SW 1271 (cell line): ENCODE data around the gene RBM19.
A peak's percentile ranks its signal among the peaks of the same experiment; 100 is the strongest.

Source experiments
- DNase-seq, 2 experiments: peaks; one replicate each; lab custom pipeline; 2025; lab: John Stamatoyannopoulos, UW

The RBM19 gene

DNA sequence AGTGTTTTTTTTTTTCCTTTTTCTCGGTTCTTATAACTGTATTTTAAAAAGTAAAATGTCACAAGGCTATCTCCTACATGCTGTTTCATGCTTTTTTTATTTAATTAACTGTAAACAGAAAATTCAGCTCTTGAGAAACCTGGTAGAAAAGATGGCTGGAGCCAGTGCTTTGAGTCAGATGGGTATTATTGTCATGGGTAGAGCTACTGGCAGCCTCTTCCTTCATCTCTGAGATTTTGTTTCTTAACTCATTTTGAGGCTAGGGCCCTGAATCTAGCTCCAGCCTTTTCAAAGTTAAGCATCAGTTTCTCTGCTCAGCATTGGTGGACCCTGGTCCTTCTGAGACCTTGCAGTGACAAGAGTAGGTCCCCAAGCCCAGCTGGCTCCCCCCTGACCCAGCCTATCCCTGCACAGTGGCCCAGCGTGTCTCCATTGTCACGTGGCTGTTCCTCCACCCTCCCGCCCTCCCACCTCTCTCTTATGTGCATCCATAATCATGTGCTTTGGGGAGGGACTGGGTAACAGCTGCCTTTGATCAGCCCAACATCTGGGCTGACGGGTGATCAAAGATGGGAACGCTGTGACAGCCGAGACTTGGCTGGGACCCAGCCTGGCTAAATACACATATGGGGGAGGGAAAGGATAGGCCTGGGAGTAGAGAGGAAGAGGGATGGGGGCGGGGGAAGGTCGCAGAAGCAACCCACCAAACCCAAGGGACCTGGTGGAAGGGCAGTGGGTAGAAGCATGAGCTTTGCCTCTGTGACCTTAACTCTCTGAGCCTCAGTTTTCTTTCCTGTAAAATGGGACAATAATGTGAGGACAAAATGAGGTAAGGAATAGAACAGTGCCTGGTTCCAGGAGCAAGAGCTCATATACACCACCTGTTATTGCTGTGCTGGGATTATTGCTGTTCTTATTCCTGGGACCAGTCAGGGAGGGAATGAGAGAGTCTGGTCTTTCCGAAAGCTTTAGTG is 24.4 kb upstream of the RBM19 start:
- DNase-seq, result no peak

DNA sequence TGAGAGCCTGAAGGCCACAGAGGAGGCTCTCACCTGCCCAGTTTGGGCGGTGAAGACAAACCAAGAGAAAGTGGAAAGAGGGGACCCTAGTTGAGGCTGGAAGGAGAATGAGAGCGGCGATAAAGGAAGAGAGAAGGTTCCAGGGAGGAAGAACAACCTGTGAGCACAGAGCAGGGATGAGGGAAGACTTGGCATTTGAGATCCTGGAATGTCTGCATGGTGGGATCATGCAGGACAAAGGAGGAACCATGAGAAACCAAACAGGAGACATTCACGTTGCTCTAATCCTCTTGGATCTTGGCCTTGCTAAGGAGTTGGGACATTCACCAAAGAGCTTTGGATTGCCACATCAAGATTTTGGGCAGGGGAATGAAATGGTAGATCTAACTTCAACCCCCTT is 22.9 kb upstream of the RBM19 start:
- no peak for DNase-seq

DNA sequence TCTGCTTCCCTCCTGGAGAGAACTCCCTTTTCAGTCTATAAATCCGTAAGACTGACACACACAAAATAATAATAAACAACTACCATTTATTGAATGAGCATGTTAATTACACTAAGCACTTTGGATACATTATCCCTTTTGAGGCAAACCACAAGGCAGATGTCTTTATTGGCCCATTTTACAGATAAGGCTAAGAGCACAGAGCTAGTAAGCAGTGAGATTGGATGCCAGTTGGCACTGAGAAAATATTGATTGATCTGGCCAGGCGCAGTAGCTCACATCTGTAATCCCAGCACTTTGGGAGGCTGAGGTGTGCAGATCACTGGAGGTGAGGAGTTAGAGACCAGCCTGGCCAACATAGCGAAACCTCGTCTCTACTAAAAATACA is 21.9 kb upstream of the RBM19 start:
- no peak for DNase-seq

DNA sequence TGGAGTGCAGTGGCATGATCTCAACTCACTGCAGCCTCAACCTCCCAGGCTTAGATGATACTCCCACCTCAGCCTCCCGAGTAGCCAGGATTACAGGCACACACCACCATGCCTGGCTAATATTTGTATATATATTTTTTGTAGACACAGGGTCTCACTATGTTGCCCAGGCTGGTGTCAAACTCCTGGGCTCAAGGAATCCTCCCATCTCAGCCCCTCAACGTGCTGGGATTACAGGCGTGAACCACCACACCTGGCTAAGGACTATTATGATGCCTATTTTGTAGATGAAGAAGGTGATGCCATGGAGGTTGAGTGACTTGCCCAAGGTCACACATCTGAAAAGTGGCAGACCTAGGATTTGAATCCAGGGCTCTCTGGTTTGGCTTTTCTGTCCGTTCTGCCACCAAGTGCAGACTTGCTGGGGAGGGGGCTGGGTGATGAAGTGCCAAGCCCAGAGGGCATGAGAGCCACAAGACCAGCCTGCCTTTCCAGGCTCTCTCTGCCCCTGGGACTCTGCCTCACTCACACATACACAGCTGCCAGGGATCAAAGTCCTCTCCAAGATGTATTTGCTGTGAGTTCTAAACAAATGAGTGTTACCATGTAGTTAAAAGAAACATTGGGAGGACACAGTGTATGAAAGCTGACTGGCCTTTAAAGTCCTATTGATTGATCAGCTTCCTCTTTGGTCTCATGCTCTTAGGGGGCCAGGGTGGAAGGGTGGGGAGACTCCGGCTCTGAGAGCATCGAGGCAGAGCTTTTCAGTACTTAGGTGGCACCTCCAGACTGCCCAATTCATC is 21.3 kb upstream of the RBM19 start:
- DNase-seq, result no peak

DNA sequence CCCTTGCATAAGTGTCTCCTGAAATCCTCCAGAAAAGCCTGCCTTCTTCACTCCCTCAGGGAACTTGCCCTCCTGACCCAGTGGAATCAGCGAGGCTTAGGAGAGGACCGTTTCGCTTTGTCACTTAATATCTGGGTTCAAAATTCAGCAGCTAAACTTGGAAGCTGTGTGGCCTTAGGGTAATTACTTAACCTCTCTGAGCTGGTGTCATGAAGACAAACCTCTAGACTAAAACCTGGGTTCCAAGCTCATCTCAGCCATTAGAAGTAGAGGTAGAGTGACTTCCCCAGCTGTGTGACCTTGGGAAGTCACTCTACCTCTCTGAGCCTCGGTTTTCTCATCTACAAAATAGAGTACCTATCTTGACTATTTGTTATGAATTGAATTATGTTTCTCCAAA is 18.3 kb upstream of the RBM19 start:
- DNase-seq, result no peak

DNA sequence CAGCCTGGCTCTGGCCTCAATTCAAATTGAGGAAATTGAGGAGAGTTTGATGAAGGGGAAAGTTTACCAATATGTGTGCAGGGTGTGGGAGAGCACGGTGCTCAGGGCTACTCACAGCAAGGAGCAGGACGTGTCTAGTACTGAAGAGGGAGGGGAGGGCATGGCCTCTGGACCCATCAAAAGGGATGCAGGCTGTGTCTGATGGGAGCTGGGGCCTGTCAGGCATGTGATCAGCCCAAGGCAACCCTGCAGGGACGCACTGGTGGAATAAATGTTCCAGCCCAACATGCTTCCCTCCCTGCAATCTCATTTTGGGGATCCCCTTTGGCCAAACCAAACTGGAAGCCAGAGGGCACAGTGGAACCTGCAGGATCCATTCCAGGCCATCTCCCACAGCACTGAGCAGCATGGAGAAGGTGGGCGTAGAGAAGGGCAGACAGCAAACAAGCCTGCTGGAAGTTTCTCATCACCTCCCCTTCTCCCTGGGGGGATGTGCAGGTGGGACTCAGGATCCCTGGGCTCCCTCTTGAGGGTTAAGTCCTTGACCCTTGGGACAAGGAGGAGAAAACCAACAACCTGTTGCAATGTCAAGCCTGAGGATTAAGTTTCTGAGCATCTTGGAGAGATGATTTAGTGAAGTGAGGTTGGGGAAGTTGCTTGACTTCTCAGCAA is 17.8 kb upstream of the RBM19 start:
- DNase-seq, result no peak

DNA sequence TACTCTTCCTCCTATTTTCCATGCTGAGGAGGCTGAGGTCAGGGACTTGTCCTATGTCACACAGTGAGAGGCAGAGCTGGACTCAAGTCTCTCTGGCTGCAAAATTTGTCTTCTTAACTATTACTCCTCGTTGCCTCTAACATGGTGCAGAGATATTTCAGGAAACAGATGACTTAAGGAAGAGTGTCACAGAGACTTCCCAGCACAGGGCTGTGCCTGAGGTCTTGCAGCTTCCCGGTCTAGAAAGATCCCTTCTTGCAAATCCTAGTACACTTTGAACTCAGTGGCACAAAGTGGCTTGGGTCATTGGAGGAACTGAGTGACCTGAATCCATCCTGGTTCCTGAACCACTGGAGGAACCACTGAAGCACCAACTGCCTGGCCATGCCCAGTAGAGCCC is 17.1 kb upstream of the RBM19 start:
- DNase-seq, result no peak

DNA sequence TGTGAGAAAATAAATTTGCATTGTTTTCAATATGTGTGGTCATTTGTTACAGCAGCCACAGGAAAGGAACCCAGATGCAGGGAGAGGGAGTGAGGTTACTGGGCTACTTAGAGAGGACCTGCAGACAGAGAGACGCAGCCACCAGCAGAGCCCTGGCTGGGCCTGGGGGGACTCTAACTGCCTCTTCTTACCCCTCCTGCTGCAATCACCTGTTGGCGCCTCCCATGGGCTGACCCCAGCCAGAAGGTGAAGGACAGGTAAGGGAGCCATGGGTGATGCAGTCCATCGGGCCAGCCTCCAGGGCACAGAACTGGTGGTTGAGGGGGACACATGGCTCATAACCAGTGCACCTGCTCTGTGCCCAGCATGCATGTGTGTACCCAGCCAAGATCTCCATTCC is 15.8 kb upstream of the RBM19 start:
- no peak for DNase-seq

DNA sequence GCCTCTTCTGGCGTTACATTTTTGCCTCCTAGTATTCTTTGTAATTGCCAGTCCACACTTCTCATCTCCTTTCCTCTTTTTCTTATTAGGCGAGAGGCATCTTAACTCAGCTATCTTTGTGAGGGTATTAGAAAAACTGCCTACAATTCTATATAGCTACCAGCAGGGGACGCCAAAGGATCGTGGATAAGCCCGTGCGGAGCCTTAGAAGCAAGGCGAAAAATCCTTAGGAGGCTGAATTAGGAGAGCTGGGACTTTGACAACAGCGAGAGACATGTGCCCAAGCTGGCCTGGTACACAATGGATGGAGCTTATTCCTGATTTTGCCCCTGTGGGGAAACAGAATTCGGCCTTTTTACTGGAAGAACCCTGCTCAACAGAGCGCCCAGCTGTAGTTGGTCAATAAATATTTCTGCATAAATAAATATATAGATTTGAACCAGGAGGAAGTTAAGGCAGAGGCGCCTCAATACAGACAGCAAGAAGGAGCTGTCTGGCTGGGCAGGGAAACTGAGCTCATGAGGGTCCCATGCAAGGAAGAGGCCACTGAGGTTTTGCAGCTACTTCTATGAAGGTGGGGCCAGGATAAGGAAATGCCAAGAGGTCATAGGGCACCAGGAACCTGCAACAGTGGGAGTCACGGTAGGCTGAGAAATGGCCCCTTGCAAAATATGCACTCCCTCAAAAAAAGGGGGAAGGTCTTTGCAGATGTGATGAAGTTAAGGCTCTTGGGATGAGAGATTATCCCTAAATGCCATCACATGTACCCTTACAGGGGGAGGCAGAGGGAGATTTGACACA is 14.6 kb upstream of the RBM19 start:
- peak; percentile 16 to 72 for DNase-seq

DNA sequence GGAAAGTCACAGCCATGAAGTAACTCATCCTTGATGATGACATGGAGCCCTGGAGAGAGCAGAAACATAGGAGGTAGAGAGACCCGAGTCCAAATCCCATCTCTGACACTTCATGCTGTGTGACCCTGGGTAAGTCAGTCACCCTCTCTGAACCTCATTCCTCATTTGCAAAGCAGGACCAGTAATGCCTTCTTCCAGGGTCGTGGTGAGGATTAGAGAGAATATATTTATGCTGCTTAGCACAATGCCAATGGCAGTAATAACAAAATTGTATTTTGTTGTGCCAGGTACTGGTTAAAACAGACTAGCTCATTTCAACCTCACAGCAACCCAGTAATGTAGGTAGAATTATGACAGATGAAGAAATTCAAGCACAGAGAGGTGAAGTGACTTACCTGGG is 13.9 kb upstream of the RBM19 start:
- DNase-seq, result no peak

DNA sequence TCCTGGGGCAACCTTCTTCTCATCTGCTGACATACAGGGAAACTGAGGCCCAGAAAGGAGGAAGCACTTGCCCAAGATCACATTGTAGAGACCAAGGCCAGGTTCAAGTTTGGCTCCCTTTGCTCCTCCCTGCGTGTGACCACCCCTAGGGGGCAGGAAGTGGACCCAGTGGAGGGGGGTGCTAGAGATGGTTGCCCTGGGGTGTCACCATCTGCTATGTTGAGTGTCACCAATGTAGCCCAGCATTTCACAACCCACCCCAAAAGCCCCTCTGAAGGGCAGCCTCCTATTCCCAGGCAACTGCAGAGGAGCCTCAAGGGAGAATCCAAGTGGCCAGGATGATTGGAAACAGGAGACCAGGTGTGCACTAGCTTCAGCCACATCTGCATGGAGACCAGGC is 12.0 kb upstream of the RBM19 start:
- no peak for DNase-seq

DNA sequence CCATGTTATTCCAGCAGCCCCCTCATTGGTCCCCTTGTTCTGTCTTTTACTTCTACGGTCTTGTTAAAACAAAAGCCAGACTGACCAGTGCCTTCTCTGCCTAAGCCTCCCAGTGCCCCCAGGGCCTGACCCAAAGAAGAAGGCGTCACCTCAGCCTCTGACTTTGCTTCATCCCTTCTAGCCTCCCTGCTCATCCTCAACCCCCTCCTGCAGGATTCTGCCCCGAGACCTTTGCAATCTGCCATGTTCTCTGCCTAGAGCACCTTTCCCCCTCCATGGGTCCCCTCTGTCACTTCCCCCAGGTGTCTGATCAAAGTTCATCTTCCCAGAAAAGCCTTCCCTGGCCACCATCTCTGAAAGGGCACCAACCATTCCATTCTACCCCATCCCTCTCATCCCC is 7.9 kb upstream of the RBM19 start:
- DNase-seq, result no peak

DNA sequence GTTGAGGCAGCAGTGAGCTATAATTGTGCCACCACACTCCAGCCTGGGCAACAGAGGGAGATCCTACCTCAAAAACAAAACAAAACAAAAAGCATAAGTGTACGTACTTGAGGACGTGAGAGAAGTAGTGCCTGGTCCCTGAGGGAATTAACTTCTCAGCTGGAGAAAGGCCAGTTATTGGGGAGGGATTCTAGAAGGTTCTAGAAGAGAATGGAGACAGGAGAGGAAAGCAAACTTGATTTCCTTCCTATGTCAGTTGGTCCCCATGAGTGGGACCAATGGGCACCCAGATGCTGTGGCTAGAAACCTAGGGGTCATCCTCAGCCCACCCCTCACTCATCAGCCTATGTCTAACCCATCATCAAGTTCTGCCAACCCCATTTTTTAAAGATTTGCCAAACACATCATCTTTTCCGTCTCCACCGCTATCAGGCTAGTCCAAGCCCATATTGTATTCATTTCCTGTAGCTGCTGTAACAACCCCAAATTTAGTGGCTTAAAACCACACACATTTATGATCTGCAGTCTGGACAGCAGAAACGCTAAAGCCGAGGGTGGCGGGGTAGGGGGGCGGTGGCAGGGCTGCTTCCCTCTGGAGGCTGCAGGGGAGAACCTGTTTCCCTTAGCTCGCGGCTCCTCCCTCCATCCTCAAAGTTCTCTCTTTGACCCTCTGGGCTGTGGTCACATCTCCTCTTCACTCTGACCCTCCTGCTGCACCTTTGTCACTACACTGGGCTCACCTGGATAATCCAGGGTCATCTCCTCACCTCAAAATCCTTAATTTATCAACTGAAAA is 7.2 kb upstream of the RBM19 start:
- no peak for DNase-seq

DNA sequence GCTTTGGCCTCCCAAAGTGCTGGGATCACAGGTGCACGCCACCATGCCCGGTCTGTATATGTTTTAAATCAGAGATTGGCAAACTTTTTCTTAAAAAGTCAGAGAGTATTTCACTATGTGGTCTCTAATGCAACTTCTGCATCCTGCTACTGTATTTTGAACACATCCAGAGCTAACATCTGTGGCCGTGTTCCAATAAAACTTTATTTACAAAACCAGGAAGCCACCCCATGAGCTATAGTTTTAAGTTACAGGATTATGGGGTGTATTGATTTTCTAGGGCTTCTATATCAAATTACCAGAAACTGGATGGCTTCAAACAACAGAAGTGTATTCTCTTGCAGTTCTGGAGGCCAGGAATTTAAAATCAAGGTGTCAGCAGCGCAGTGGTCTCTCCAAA is 5.3 kb upstream of the RBM19 start:
- no peak for DNase-seq

DNA sequence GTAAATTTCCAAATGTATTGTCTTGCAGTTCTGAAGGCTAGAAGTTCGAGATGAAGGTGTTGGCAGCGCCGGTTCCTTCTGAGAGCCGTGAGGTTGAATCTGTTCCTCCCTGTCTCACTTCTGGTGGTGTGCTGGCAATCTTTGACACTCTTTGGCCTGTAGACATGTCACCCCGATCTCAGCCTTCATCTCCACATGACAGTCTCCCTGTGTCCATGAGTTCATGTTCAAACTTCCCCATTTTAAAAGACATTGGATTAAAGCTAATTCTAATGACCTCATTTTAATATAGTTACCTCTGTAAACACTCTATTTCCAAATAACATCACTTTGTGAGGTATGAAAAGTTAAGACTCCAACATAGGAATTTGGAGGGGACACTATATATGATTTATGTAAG is 4.1 kb upstream of the RBM19 start:
- DNase-seq, result no peak

DNA sequence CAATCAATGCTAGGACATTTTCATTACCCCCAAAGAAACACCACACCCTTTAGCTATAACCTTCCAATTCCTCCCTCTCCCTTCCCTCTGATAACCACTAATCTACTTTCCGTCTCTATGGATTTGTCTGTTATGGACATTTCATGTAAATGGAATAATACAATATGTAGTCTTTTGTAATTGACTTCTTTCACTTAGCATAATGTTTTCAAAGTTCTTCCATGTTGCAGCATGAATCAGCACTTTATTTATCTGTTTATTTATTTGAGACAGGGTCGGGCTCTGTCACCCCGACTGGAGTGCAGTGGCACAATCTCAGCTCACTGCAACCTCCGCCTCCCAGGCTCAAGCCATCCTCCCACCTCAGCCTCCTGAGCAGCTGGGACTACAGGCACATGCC is 1.2 kb upstream of the RBM19 start:
- no peak for DNase-seq

DNA sequence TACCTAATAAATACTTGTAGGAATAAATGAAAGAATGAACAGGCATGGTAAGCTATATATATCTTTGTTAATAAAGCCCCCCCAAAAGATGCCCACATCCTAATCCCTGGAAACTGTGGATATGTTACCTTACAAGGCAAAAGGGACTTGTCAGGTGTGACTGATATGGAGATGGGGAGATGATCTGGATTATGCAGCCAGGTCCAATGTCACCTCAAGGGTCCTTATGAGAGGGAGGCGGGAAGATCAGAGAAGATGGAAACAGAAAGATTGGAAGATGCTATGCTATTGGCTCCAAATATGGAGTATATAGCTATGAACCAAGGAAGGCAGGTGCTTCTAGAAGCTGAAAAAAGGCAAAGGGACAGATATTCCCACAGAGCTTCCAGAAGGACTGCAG is 3.4 kb downstream of the RBM19 start:
- no peak for DNase-seq

DNA sequence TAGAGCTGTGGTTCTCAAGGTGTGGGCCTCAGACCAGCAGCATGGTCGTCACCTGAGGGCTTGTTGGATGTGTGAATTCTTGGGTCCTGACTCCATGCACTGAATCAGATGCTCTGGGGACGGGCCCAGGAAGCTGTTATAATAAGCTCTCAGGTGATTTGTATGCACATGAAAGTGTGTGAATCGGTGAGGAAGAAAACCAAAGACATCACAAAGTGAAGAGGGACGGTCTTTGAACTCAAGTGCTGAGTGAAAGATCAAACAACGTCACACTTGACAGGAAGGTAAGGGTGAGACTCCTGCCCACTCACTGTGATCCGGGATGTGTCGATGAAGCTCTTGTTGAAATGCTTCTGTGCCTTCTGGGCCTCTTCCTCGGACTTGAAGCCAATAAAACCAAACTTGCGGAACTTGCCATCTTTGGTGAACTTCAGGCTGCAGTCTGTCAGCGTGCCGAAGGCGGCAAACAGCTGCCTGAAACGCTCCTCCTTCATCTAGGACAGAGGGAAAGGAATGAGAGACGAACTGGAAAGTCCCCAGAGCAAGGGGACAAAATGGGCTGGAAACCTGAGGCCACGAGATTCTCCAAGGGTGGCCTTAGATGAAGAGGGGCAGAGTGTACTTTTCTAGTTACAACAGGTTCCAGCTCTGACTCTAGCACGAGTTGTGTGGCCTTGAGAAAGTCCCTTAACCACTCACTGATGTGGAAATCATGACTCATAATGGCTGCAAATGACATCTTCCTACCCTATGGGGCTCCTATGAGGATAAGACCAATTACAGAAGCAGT is 4.0 kb downstream of the RBM19 start:
- peak in 1 of 2 experiments; percentile 3 for DNase-seq

DNA sequence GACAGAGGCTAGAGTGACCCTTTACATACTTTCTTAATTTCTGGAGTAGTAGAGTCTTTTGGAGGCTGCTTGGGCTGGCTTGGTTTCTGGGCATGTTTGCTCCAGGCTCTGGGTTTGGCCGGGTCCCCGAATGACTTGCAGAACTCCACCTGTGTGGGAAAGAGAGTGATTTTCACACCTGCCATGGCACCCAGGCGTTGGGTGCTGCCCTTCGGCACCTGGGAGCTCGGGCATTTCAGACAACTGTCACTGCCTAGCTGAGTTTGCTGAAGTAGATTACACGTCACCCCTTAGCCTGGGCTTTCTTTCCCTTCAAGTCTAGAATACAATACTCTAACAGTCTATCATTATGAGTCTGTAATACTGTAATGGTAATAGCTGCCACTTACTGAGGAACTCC is 6.1 kb downstream of the RBM19 start:
- DNase-seq, result no peak

DNA sequence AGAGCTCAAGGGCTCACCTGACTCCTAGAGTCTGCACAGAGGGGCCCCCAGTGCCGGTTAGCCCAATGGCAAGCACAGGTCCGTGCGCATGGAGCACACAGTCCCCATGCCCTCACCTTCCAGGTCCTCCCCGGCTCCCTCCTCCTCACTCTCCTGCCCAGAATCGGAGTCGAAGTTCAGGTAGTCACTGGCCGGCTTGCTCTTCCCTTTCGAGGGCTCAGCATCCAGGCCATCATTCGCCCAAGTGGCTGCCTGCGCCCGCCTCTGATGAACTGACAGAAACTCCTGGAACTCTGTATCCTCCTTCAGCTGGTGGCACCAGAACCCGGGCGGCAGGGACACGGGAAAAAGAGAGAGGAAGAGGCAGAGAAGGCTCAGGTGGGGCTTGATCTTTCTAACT is 7.0 kb downstream of the RBM19 start:
- DNase-seq, result no peak
